Raji (cell line): ENCODE data around the gene GNPTAB.

Source experiments
- POLR2A ChIP-seq: IDR thresholded peaks from 2 replicates; pipeline ENCODE4 v1.6.1; 2011; ENCODE audit warnings: low read depth, low read length, control low read depth; ENCODE audit not compliant: insufficient read depth

The GNPTAB gene

GRCh38 chr12:101703487-101703886 is 127.3 kb downstream of the GNPTAB start:
- no peak for TF ChIP-seq POLR2A

- no peak for TF ChIP-seq POLR2A
Measured at GRCh38 chr12:101700299-101700820, 130.4 kb downstream of the GNPTAB start.

DNA sequence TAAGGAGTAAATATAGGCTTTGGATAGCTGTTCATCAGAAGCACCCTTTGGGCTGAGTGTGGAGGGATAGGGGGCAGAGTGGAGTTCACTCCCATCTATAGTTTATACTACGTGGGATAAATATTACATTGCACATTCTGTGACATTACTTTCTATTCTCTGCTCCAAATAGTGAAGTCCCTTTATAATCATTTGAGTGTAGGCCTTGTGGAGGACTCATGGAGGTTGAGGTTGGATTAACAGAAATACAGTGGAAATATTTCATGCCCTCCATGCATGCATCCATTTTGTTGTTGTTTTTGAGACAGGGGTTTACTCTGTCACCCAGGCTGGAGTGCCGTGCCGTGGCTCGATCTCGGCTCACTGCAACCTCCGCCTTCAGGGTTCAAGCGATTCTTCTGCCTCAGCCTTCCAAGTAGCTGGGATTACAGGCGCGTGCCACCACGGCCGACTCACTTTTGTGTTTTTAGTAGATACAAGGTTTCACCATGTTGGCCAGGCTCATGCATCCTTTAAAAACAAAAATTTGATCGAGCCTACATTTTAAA is 131.9 kb downstream of the GNPTAB start:
- no peak for TF ChIP-seq POLR2A

- TF ChIP-seq POLR2A = no peak
Measured at GRCh38 chr12:101697930-101698799, 132.6 kb downstream of the GNPTAB start.

GRCh38 chr12:101697197-101697929 is 133.4 kb downstream of the GNPTAB start, which contains the start of gene CHPT1:
TSS of gene CHPT1 (plus strand) at chr12:101697640. CDS start at chr12:101697862, 222 bp downstream.
- TF ChIP-seq POLR2A = no peak

- TF ChIP-seq POLR2A = no peak
Measured at GRCh38 chr12:101696251-101697196, 134.2 kb downstream of the GNPTAB start.

GRCh38 chr12:101695706-101696105 is 135.1 kb downstream of the GNPTAB start:
- no peak for TF ChIP-seq POLR2A
